ENCODE measurements around the gene UCHL1.

UCHL1 gene

GRCh38 chr4:41256740-41257256 is at the start of gene UCHL1:
Gene UCHL1, plus strand, starts transcription at chr4:41256928. Its CDS starts 49 bp downstream, at chr4:41256977.
- TF ChIP-seq CTCF (conservative IDR thresholded peaks at IDR 0.05; ENCODE audit: low read depth), result no peak
- H3K27ac ChIP-seq, result no peak within 1 kb of the TSS; the same call in 1 of the 2 replicates
- no peak for DNase-seq (ENCODE audit: low spot score)
- POLR2A ChIA-PET (ENCODE audit: low non-redundant PET), result no interaction called here
- CTCF ChIA-PET, result no interaction called here

GRCh38 chr4:41207291-41207831 is 49.4 kb upstream of the UCHL1 start:
- H3K27ac ChIP-seq, result no peak overlapping the region
- no peak for TF ChIP-seq CTCF (conservative IDR thresholded peaks at IDR 0.05; ENCODE audit: low read depth)
- DNase-seq (ENCODE audit: low spot score), result no peak
- POLR2A ChIA-PET (ENCODE audit: low non-redundant PET), result no interaction called here
- CTCF ChIA-PET, result interaction anchor here (0.6 to 1.3 kb wide), 2 partner anchors 26 to 282 kb away, joined by 4 read pairs; no protein-coding TSS in a partner anchor

- ChIA-PET POLR2A (ENCODE audit: low non-redundant PET) (no interaction called here), CTCF (interaction anchor here (1.4 kb wide), 1 partner anchor 281 kb away, joined by 3 read pairs; no protein-coding TSS in a partner anchor)
- TF ChIP-seq CTCF (conservative IDR thresholded peaks at IDR 0.05; ENCODE audit: low read depth), result no peak
- peak overlapping the region; percentile 54; the same call in 1 of the 2 replicates for H3K27ac ChIP-seq
- no peak for DNase-seq (ENCODE audit: low spot score)
Measured at GRCh38 chr4:41209187-41209586, 47.5 kb upstream of the UCHL1 start.

- CTCF ChIA-PET, result interaction anchor here (0.8 kb wide), 1 partner anchor 285 kb away, joined by 3 read pairs; no protein-coding TSS in a partner anchor
- peak overlapping the region; percentile 48; the same call in 1 of the 2 replicates for H3K27ac ChIP-seq
- DNase-seq (ENCODE audit: low spot score), result no peak
- no peak for TF ChIP-seq CTCF (conservative IDR thresholded peaks at IDR 0.05; ENCODE audit: low read depth)
- POLR2A ChIA-PET (ENCODE audit: low non-redundant PET), result no interaction called here
Measured at GRCh38 chr4:41209901-41210300, 46.8 kb upstream of the UCHL1 start.

- CTCF ChIA-PET, result interaction anchor here (0.6 to 1.7 kb wide), 12 partner anchors 11 to 779 kb away, joined by 3 to 7 read pairs (median 4); no protein-coding TSS in a partner anchor
- POLR2A ChIA-PET (ENCODE audit: low non-redundant PET), result interaction anchor here (0.5 to 0.6 kb wide), 2 partner anchors 31 to 41 kb away, joined by 4 to 7 read pairs; no protein-coding TSS in a partner anchor
- no peak overlapping the region for H3K27ac ChIP-seq
- no peak for DNase-seq (ENCODE audit: low spot score)
- no peak for TF ChIP-seq CTCF (conservative IDR thresholded peaks at IDR 0.05; ENCODE audit: low read depth)
Measured at GRCh38 chr4:41211951-41212615, 44.6 kb upstream of the UCHL1 start.

GRCh38 chr4:41212616-41213203 is 44.0 kb upstream of the UCHL1 start:
- DNase-seq (ENCODE audit: low spot score), result peak; percentile 77
- no peak overlapping the region for H3K27ac ChIP-seq
- CTCF ChIA-PET, result interaction anchor here (0.6 to 2.7 kb wide), 15 partner anchors 17 to 1395 kb away, joined by 3 to 14 read pairs (median 4); no protein-coding TSS in a partner anchor
- POLR2A ChIA-PET (ENCODE audit: low non-redundant PET), result interaction anchor here (0.6 kb wide), 1 partner anchor 31 kb away, joined by 7 read pairs; no protein-coding TSS in a partner anchor
- TF ChIP-seq CTCF (conservative IDR thresholded peaks at IDR 0.05; ENCODE audit: low read depth), result peak; percentile 76

Measured in RWPE1 (cell line).